ENCODE data around the gene IFNGR2. TPM values are rescaled to one million over a fixed set of nuclear protein-coding genes. Genes with fewer than 3 reads are reported as not detected.

The IFNGR2 gene
- total and polyA plus RNA-seq, 2 of the 4 experiments (the other 2 are of a cell fraction) = 66.0 to 73.8 TPM

DNA sequence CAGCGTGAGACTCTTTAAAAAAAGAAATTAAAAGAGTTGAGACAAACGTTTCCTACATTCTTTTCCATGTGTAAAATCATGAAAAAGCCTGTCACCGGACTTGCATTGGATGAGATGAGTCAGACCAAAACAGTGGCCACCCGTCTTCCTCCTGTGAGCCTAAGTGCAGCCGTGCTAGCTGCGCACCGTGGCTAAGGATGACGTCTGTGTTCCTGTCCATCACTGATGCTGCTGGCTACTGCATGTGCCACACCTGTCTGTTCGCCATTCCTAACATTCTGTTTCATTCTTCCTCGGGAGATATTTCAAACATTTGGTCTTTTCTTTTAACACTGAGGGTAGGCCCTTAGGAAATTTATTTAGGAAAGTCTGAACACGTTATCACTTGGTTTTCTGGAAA is 47.2 kb upstream of the IFNGR2 start:
- no peak overlapping the region for H2AFZ ChIP-seq (replicated peaks; ENCODE audit: low read length, poor library complexity)
- H3K4me1 ChIP-seq (ENCODE audit: control insufficient read depth, insufficient read depth, low read length) = peaks cover 3% of the 10 kb centered on the region
- no peak overlapping the region for H2BK5ac ChIP-seq (ENCODE audit: low read depth, low read length, poor library complexity, severe bottlenecking)
- H3K14ac ChIP-seq (replicated peaks; ENCODE audit: low read depth, low read length) = no peak overlapping the region
- H3K36me3 ChIP-seq (ENCODE audit: control insufficient read depth, insufficient read depth, low read length) = peaks cover 19% of the 10 kb centered on the region
- H4K5ac ChIP-seq (ENCODE audit: low read depth, low read length) = no peak overlapping the region
- no peak overlapping the region for H2AK9ac ChIP-seq (replicated peaks; ENCODE audit: low read depth, low read length, poor library complexity)
- CTCF ChIA-PET = no interaction called here
- TF ChIP-seq NFE2L2 (IDR thresholded peaks at IDR 0.05; ENCODE audit: low read depth, low read length) = no peak
- TF ChIP-seq FOS (IDR thresholded peaks at IDR 0.05; ENCODE audit: low read depth, low read length) = no peak
- TF ChIP-seq RFX5 (IDR thresholded peaks at IDR 0.05; ENCODE audit: low read depth, low read length) = no peak
- no peak for TF ChIP-seq RAD21 (IDR thresholded peaks at IDR 0.05; ENCODE audit: low read length)
- TF ChIP-seq MAFK (IDR thresholded peaks at IDR 0.05; ENCODE audit: low read depth, low read length) = no peak
- no peak for TF ChIP-seq MXI1 (IDR thresholded peaks at IDR 0.05; ENCODE audit: borderline replicate concordance, low read depth, low read length)
- DNase-seq (no peak), ATAC-seq (ENCODE audit: low read depth) (no peak)
- no peak overlapping the region for H4K8ac ChIP-seq (ENCODE audit: low read depth in 2 of 2, low read length in 2 of 2)
- intact Hi-C loops (cut with micrococcal nuclease) = no loop called here
- no peaks in the 10 kb centered on the region for H3K9me3 ChIP-seq (ENCODE audit: control insufficient read depth, insufficient read depth, low read length)
- H2AK5ac ChIP-seq (ENCODE audit: low read depth, low read length) = no peak overlapping the region
- H3K27ac ChIP-seq (ENCODE audit: insufficient read depth, low read length) = no peak overlapping the region
- peaks cover 3% of the 10 kb centered on the region for H3K9me1 ChIP-seq (ENCODE audit: insufficient read depth, low read length)
- no TSS peak for BruUV-seq (replicated peaks)
- no peak overlapping the region for H3K4ac ChIP-seq (ENCODE audit: low read depth, low read length)
- no peak overlapping the region for H2BK20ac ChIP-seq (ENCODE audit: low read depth, low read length)
- dilution Hi-C loops (cut with HindIII; ENCODE audit: low sequenced_read_pairs, unreplicated experiment) = no loop called here
- in situ Hi-C loops (cut with MboI; ENCODE audit: low sequenced_read_pairs) = no loop called here
- WGBS, 2 experiments (ENCODE audit: extremely low coverage in 2 of 2, insufficient read length in 1 of 2) = 94% methylated on average over 2 of the region's 11 CpGs; no CpG with 5 or more reads in 1 of the 2 experiments
- no peak overlapping the region for H3K18ac ChIP-seq (ENCODE audit: low read depth, low read length)
- no peak overlapping the region for H3K9ac ChIP-seq (ENCODE audit: low read depth, low read length)
- H3K23ac ChIP-seq (ENCODE audit: low read depth, low read length) = no peak overlapping the region
- H3K56ac ChIP-seq (ENCODE audit: extremely low read depth, insufficient read depth, low read length) = no peak overlapping the region
- no peak overlapping the region for H3K4me2 ChIP-seq (ENCODE audit: low read depth, low read length)
- 0 out of 4 replicates have a peak, but pooled peaks cover 0 to 3% of the 10 kb centered on the region in 2 experiments for H3K79me1 ChIP-seq (ENCODE audit: low read depth in 1 of 2, low read length in 2 of 2)
- H4K91ac ChIP-seq (ENCODE audit: insufficient read depth, low read depth, low read length) = no peak overlapping the region
- no peak overlapping the region for H3K4me3 ChIP-seq (ENCODE audit: insufficient read depth, low read depth, low read length)
- POLR2A ChIA-PET (ENCODE audit: unreplicated experiment) = interaction anchor here (0.6 kb wide), 1 partner anchor 100 kb away, joined by 4 read pairs; no protein-coding TSS in a partner anchor
- H2BK120ac ChIP-seq (ENCODE audit: low read depth, low read length) = no peak overlapping the region
- H2BK15ac ChIP-seq (ENCODE audit: low read depth, low read length) = no peak overlapping the region
- no peaks in the 10 kb centered on the region for H3K27me3 ChIP-seq (ENCODE audit: control insufficient read depth, insufficient read depth, low read length)
- H4K20me1 ChIP-seq (ENCODE audit: insufficient read depth, low read length) = no peaks in the 10 kb centered on the region
